Thoracic aorta endothelial cell (primary cell): ENCODE measurements around the gene ENTPD1. TPM values are rescaled to one million over a fixed set of nuclear protein-coding genes. Genes with fewer than 3 reads are reported as not detected.

Source experiments
- total RNA-seq: library from RNA; depleted of rRNA; stranded (reverse); fragments of >200 nt; gene quantifications from 2 replicates; pipeline ENCODE4 v1.2.3, GENCODE V29; 2012

ENTPD1 gene, protein sequence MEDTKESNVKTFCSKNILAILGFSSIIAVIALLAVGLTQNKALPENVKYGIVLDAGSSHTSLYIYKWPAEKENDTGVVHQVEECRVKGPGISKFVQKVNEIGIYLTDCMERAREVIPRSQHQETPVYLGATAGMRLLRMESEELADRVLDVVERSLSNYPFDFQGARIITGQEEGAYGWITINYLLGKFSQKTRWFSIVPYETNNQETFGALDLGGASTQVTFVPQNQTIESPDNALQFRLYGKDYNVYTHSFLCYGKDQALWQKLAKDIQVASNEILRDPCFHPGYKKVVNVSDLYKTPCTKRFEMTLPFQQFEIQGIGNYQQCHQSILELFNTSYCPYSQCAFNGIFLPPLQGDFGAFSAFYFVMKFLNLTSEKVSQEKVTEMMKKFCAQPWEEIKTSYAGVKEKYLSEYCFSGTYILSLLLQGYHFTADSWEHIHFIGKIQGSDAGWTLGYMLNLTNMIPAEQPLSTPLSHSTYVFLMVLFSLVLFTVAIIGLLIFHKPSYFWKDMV
- total RNA-seq, result 8.0 and 19.6 TPM in 2 replicates

DNA sequence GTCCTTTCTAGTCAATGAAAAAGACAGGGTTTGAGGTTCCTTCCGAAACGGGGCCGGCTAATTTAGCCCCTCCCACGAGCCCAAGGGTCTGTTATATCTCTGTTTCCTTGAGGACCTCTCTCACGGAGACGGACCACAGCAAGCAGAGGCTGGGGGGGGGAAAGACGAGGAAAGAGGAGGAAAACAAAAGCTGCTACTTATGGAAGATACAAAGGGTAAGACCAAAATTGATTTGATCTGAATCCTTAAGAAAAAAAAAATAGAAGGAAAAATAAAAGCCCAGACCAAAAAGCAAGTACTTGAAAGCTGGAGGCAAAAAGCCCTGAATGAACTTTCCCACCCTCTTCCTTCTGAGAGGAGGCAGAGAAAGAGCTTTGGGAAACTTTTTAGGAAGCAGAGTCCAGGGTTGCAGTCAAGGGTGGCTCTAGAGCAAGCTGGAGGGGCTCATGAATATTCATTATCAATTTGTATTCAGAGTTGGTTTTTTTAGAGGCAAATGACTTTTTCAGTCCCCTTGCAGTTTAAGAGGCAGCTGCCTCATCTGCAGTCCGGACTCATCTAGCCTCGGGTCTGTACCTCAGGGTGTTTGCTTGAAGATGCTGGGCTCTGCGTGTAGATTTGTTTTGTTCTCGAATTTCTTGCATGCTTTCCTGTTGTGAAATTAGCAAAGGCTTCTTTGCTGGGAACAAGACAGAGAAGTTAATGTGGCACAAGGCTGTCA is at the start of gene ENTPD1:
ENTPD1 (plus strand) TSS at position 123 of the 721 bp plus-strand sequence; CDS start at position 200, 77 bp downstream.

DNA sequence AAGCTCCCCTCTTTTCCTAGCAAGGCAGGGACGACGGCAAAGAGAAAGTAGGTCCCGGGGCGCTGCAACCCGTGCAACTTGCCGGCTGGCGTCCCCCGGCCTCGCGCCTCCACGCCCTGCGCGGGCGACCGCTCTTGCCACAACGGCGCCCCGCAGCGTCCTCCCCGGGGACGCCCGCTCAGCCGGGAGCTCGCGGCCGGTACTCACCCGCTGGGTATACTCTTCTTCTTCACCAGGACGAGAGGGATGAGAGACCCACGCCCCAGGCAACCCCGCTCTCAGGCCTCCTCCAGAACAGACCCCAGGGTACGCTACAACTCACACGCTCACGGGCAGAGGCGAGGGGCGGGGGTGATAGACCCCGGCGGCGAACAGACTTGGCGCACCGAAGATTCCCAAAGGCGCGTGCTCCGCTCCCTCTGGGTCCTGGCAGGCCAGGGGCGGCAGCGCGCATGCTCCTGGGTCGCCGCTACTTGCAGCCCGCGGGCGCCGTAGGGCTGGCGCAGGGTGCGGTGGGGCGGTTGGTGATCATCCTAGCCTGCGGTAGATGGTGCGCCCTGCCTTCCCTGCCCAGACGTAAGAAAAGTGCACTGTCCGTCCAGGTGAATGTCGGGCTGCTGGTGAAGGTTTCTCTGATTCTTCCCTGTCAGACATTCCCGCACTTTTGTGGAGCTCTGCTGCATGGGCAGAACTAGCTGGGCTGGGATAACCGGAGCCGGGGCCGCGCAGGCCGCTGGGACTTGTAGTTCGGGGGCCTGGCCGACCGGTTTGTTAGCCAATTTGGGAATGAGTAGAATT is 151.7 kb downstream of the ENTPD1 start, which contains the start of gene CC2D2B:
CC2D2B (plus strand) TSS at position 520 of the 798 bp plus-strand sequence. CDS start 3,349 bp downstream, outside the sequence.

Other genes starting within 250 kb of the ENTPD1 start
- 0.93 and 2.3 TPM in 2 replicates for gene SORBS1, start 194.8 kb upstream of the ENTPD1 start, total RNA-seq
- gene ALDH18A1, start 99.5 kb upstream of the ENTPD1 start, total RNA-seq, result 86.4 and 131 TPM in 2 replicates
- 30.9 and 43.7 TPM in 2 replicates for gene TCTN3, start 62.2 kb upstream of the ENTPD1 start, total RNA-seq
- gene CC2D2B, start 151.8 kb downstream of the ENTPD1 start, total RNA-seq, result 0.27 and 0.36 TPM in 2 replicates